Globus pallidus (tissue), 1 donor: ENCODE results near the gene CARS2.
"Not testable (repeated sequence)": the region's sequence is repeated elsewhere in the genome, so short reads cannot be mapped to it uniquely, and the experiment has no call there.

ENCODE experiments used
- DNase-seq: peaks from one replicate; pipeline ENCODE4 v3.0.0-alpha.2; 2015; ENCODE audit warnings: low spot score

The CARS2 gene

GRCh38 chr13:110682746-110683145, 23.2 kb downstream of the CARS2 start:
- DNase-seq: no peak

GRCh38 chr13:110681868-110682550, 23.9 kb downstream of the CARS2 start:
- DNase-seq: no peak

- DNase-seq: no peak
Measured at GRCh38 chr13:110680852-110681251, 25.1 kb downstream of the CARS2 start.

GRCh38 chr13:110677731-110678545, 28.0 kb downstream of the CARS2 start:
- no peak for DNase-seq

- no peak for DNase-seq
Measured at GRCh38 chr13:110676595-110677587, 29.0 kb downstream of the CARS2 start.

DNA sequence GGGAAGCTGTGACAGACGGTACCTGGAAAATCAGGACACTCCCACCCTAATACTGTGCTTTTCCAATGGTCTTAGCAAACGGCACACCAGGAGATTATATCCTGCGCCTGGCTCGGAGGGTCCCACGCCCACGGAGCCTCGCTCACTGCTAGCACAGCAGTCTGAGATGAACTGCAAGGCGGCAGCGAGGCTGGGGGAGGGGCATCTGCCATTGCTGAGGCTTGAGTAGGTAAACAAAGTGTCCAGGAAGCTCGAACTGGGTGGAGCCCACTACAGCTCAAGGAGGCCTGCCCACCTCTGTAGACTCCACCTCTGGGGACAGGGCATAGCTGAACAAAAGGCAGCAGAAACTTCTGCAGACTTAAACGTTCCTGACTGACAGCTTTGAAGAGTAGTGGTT, 36.1 kb downstream of the CARS2 start:
- not testable (repeated sequence) for DNase-seq

GRCh38 chr13:110669036-110669435, 36.9 kb downstream of the CARS2 start:
- DNase-seq: no peak

DNA sequence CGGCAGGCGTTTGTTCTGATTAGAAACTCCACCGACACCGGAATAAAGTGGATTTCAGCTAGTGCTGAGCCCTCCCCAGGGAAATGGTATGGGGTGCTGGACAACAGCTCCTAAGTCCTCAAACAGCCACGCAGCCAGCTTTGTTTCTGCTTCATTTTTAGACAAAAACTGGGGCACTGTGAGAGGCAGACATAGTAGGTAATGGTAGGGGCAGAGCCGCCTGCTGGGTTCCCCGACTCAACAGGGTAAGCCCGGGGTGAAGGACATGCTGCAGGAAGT, 39.7 kb downstream of the CARS2 start:
- no peak for DNase-seq

DNA sequence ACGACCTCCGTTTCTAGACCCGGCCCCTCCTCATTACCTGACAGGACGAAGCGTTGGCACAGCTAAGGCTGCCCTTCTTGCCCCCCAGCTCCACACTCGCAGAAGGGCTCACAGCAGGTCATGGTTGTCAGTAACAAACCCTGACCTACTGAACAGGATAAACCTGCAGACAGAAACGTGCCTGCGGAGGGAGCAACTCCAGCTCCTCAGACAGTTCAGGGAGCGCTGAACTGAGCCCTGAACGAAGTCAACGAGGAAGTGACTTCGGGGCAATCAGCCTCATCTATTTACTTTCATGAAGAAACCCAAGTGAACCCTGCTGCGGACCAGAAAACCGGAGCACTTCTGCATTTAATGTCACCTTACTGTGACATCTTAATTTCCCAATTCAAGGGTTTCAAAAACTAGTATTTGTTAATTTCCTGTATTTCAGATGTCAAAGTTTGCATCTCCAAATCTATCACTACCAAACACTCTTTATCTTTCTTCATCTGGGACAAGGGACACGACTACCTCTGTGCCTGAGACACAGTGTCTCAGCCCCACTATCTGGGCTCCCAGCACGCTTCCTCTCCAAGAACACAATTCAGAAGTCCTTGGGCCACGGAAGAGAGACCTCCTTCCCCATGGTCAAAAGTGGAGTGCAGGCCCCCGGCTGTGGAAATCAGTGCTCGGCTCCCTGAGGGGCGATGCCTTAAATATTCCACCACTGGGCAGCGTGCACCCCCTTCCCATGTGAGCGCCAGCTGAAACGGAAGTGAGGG, 40.2 kb downstream of the CARS2 start:
- DNase-seq: no peak

DNA sequence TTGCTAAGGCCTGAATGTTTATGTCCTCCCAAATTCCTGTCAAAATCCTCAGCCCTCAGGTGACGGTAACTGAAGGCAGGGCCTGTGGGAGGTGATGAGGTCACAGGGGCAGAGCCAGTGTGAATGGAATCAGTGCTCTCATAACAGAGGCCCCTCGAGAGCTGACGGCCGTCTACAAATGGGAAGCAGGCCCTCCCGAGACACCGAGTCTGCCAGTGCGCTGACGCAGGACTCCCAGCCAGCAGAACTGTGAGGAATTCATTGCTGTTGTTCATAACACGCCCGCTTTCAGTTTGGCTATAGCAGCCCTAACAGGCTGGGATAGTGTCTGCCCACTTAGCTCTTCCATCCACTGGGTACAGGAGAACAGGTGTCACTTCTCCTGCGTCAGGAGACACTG, 41.2 kb downstream of the CARS2 start:
- no peak for DNase-seq

GRCh38 chr13:110664041-110664440, 41.9 kb downstream of the CARS2 start:
- no peak for DNase-seq

GRCh38 chr13:110663491-110663890, 42.4 kb downstream of the CARS2 start:
- DNase-seq: no peak

- no peak for DNase-seq
Measured at GRCh38 chr13:110662777-110663443, 43.0 kb downstream of the CARS2 start.

- no peak for DNase-seq
Measured at GRCh38 chr13:110662091-110662490, 43.8 kb downstream of the CARS2 start.

GRCh38 chr13:110661256-110661655, 44.7 kb downstream of the CARS2 start:
- no peak for DNase-seq

DNA sequence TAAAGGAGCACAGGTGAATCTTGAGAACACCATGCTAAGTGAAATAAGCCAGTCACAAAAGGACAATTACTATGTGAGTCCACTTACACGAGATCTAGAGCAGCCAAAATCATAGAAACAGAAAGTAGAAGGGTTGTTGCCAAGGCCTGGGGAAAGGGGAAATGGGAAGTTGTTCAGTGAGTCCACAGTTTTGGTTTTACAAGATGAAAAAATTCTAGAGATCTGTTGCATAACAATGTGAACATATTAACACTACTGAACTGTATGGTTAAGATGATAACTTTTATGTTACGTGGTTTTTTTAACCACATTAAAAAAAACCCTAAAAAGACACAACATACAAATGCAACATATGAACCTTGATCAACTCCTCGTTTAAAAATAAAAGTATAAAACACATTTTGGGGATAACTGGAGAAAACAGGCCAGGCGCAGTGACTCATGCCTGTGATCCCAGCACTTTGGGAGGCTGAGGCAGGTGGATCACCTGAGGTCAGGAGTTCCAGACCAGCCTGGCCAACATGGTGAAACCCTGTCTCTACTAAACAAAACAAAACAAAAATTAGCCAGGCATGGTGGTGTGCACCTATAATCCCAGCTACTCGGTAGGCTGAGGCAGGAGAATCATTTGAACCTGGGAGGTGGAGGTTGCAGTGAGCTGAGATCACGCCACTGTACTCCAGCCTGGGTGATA, 47.6 kb downstream of the CARS2 start:
- DNase-seq: not testable (repeated sequence)

GRCh38 chr13:110657196-110657595, 48.7 kb downstream of the CARS2 start:
- DNase-seq: no peak

GRCh38 chr13:110653851-110654250, 52.1 kb downstream of the CARS2 start:
- DNase-seq: no peak

DNA sequence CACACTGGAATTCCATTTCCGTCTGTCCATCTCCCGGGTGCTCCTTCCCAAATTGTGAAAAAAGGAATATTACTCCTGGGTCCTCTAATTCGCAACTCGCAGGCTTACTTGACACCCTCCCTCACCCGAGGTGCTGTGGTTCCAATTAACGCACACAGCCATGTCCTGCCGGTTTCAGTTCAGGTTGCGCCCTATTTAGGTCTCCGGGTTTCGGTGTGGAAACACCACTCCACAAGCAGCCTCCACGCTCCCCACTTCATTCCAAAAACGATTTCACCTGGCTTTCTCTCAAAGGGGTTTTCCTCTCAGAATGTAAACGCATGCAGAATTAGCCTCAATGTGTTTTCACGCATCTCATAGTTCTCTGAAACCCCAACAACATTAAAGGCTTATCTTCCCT, 52.6 kb downstream of the CARS2 start:
- DNase-seq: no peak

GRCh38 chr13:110652764-110653163, 53.2 kb downstream of the CARS2 start:
- no peak for DNase-seq
